GM12878 (cell line): Measurements from ENCODE around the gene ZIC2. TPM values are rescaled to one million over a fixed set of nuclear protein-coding genes. Genes with fewer than 3 reads are reported as not detected.

Experiments used
- ATAC-seq: fragments of 200-7000 bp; cut with Tn5 transposase; 3 replicates; pipeline ENCODE4 v1.9.1; 2020; ENCODE audit warnings: mild to moderate bottlenecking, moderate library complexity
- BruUV-seq: library from RNA; stranded (reverse); fragments of 400-500 nt; replicated peaks from 2 replicates; lab custom pipeline; 2021; lab: Mats Ljungman, UMichigan
- CTCF ChIA-PET: fragments of 300-600 bp; sonication (Branson Sonifier 250); formaldehyde crosslinking; extraction: SDS; loops from one replicate; lab custom pipeline; 2021; ENCODE audit warnings: inconsistent platforms; lab: Yijun Ruan, JAX
- POLR2A ChIA-PET: fragments of 350-600 bp; formaldehyde crosslinking; extraction: SDS; loops from one replicate; lab custom pipeline; 2021; ENCODE audit warnings: inconsistent platforms; lab: Charles Lee
- RAD21 ChIA-PET: fragments of 300-600 bp; sonication (Branson Sonifier 250); formaldehyde crosslinking; loops from one replicate; lab custom pipeline; 2023; ENCODE audit warnings: antibody characterized with exemption; ENCODE audit not compliant: unreplicated experiment; lab: Charles Lee
- SMC1A ChIA-PET: fragments of 300-600 bp; sonication (Branson Sonifier 250); formaldehyde crosslinking; loops from one replicate; lab custom pipeline; 2023; ENCODE audit not compliant: unreplicated experiment, uncharacterized antibody; lab: Charles Lee
- DNase-seq: peaks from one replicate; pipeline ENCODE4 v3.0.0-alpha.2; 2011; ENCODE audit warnings: low read depth, low spot score
- FAIRE-seq: peaks from 3 replicates; lab custom pipeline; 2011; peaks lifted over from hg19 to GRCh38; lab: Jason Lieb, UNC
- H2AFZ ChIP-seq: 2 replicates; pipeline ENCODE4 v1.6.0; 2011; ENCODE audit warnings: low read depth, low read length, control low read depth; ENCODE audit not compliant: control insufficient read depth
- H3K27ac ChIP-seq: 2 replicates; pipeline ENCODE4 v1.5.1; 2011; ENCODE audit warnings: control low read depth; ENCODE audit not compliant: control insufficient read depth, insufficient read depth
- H3K27me3 ChIP-seq, 2 experiments: replicated peaks in 1 of 2; 2 replicates each; pipeline versions ENCODE4 v1.6.0 to v1.6.1; 2011; ENCODE audit warnings: low read length in 1 of 2; ENCODE audit not compliant: control insufficient read depth in 2 of 2, insufficient read depth in 2 of 2
- H3K36me3 ChIP-seq, 2 experiments: 2 replicates each; pipeline ENCODE4 v1.5.1; 2011; ENCODE audit warnings: low read length in 1 of 2; ENCODE audit not compliant: control insufficient read depth in 2 of 2, insufficient read depth in 2 of 2
- H3K4me1 ChIP-seq: 2 replicates; pipeline ENCODE4 v1.6.1; 2011; ENCODE audit warnings: mild to moderate bottlenecking, low read length, moderate library complexity, mixed read lengths; ENCODE audit not compliant: control insufficient read depth, insufficient read depth
- H3K4me2 ChIP-seq: 2 replicates; pipeline ENCODE4 v1.6.0; 2011; ENCODE audit warnings: control low read depth; ENCODE audit not compliant: control insufficient read depth, insufficient read depth
- H3K4me3 ChIP-seq: fragments of 200-600 bp; sonication (generic); 2 replicates; pipeline ENCODE4 v1.5.1; 2016
- H3K79me2 ChIP-seq: 2 replicates; pipeline ENCODE4 v1.6.0; 2011; ENCODE audit warnings: low read length; ENCODE audit not compliant: control insufficient read depth, insufficient read depth
- H3K9ac ChIP-seq: 2 replicates; pipeline ENCODE4 v1.8.0; 2011; ENCODE audit warnings: low read length, control low read depth, mixed read lengths; ENCODE audit not compliant: control insufficient read depth, insufficient read depth
- H3K9me3 ChIP-seq: replicated peaks from 3 replicates; pipeline ENCODE4 v1.5.1; 2011; ENCODE audit warnings: mild to moderate bottlenecking, low read length; ENCODE audit not compliant: control insufficient read depth, insufficient read depth
- H4K20me1 ChIP-seq: 2 replicates; pipeline ENCODE4 v1.6.0; 2011; ENCODE audit not compliant: control insufficient read depth, insufficient read depth
- ATF3 ChIP-seq: IDR thresholded peaks from 2 replicates; pipeline ENCODE4 v1.6.1; 2011; ENCODE audit warnings: low read depth, mild to moderate bottlenecking, low read length, moderate library complexity, borderline replicate concordance; ENCODE audit errors: extremely low read depth
- ATF7 ChIP-seq: fragments of 450-650 bp; IDR thresholded peaks from 2 replicates; pipeline ENCODE4 v1.6.1; 2016; ENCODE audit warnings: low read depth, mild to moderate bottlenecking
- BMI1 ChIP-seq: fragments of 450-650 bp; IDR thresholded peaks from 2 replicates; pipeline ENCODE4 v1.6.1; 2016; ENCODE audit warnings: mild to moderate bottlenecking, moderate library complexity, borderline replicate concordance
- CBFB ChIP-seq: IDR thresholded peaks from 2 replicates; pipeline ENCODE4 v1.6.1; 2016; ENCODE audit warnings: antibody characterized with exemption, low read depth
- HDAC2 ChIP-seq: fragments of 200-600 bp; sonication (generic); IDR thresholded peaks from 2 replicates; pipeline ENCODE4 v1.6.1; 2017
- HSF1 ChIP-seq: fragments of 150-350 bp; IDR thresholded peaks from 2 replicates; pipeline ENCODE4 v1.6.1; 2014; ENCODE audit warnings: mild to moderate bottlenecking, low read depth, low read length
- IRF3 ChIP-seq: fragments of 450-650 bp; IDR thresholded peaks from 2 replicates; pipeline ENCODE4 v1.6.1; 2014; ENCODE audit warnings: mild to moderate bottlenecking
- IRF5 ChIP-seq: fragments of 450-650 bp; IDR thresholded peaks from 2 replicates; pipeline ENCODE4 v1.6.1; 2017; ENCODE audit warnings: borderline replicate concordance
- MEF2B ChIP-seq: fragments of 450-650 bp; IDR thresholded peaks from 2 replicates; pipeline ENCODE4 v1.6.1; 2018; ENCODE audit warnings: mild to moderate bottlenecking, moderate library complexity; ENCODE audit not compliant: partially characterized antibody, poor library complexity, severe bottlenecking
- POLR2AphosphoS2 ChIP-seq: IDR thresholded peaks from 2 replicates; pipeline ENCODE4 v1.6.1; 2011; ENCODE audit warnings: low read depth, mild to moderate bottlenecking, low read length, improper control_type of control experiment, moderate library complexity
- RAD51 ChIP-seq: fragments of 450-650 bp; IDR thresholded peaks from 2 replicates; pipeline ENCODE4 v1.6.1; 2016; ENCODE audit warnings: moderate library complexity, mild to moderate bottlenecking, inconsistent platforms
- RELA ChIP-seq: fragments of 450-650 bp; IDR thresholded peaks from 2 replicates; pipeline ENCODE4 v1.8.0; 2014; ENCODE audit warnings: borderline replicate concordance; ENCODE audit not compliant: partially characterized antibody
- SMARCA5 ChIP-seq: fragments of 450-650 bp; IDR thresholded peaks from 2 replicates; pipeline ENCODE4 v1.6.1; 2017; ENCODE audit warnings: mild to moderate bottlenecking
- SP1 ChIP-seq: IDR thresholded peaks from one replicate; pipeline ENCODE4 v1.6.1; 2011; ENCODE audit warnings: low read depth, low read length
- USF1 ChIP-seq: IDR thresholded peaks from 2 replicates; pipeline ENCODE4 v1.6.1; 2011; ENCODE audit warnings: borderline replicate concordance, low read depth, mild to moderate bottlenecking, moderate library complexity, mixed read lengths, low read length; ENCODE audit not compliant: insufficient read depth; ENCODE audit errors: extremely low read length
- ZBTB11 ChIP-seq: fragments of 450-650 bp; formaldehyde crosslinking; IDR thresholded peaks from 2 replicates; pipeline ENCODE4 v1.5.0; 2022; ENCODE audit warnings: mild to moderate bottlenecking, missing genetic modification characterization
- ZNF274 ChIP-seq: IDR thresholded peaks from one replicate; pipeline ENCODE4 v1.8.0; 2011; ENCODE audit not compliant: insufficient read length, insufficient read depth
- WGBS: methylation state at CpG from one replicate; pipeline ENCODE4 v1.1.6; 2016; ENCODE audit warnings: low lambda C conversion rate; ENCODE audit not compliant: insufficient replicate concordance, insufficient coverage; ENCODE audit errors: missing lambda C conversion rate; 5-methylcytosine and 5-hydroxymethylcytosine counted together
- in situ Hi-C: fragments of 300-500 bp; cut with MboI; formaldehyde crosslinking; loops from 9 replicates; pipeline ENCODE4 v1.14.3; 2018; ENCODE audit warnings: mixed read lengths
- intact Hi-C: fragments of 100-400 bp; cut with micrococcal nuclease; formaldehyde crosslinking; loops from one replicate; pipeline ENCODE4 v1.14.2; 2022; ENCODE audit not compliant: unreplicated experiment
- polyA plus RNA-seq, 11 experiments: library from polyadenylated mRNA; depleted of rRNA in 4 of 11; unstranded in 6 of 11; stranded (reverse) in 5 of 11; fragments of >200 nt; fragmentation: Nextera tagmentation in 4 of 11; fragmentation: Illumina TruSeq in 1 of 11; extraction: Ambion mirVana in 4 of 11; extraction: Trizol in 1 of 11; gene quantifications; 1 replicate in 1 of 11; 2 replicates in 10 of 11; pipeline versions ENCODE4 v1.2.1 to v1.2.3, GENCODE V29; 2011 to 2016; ENCODE audit warnings: inconsistent platforms in 2 of 11, missing spikeins in 2 of 11, low read depth in 1 of 11
- total RNA-seq, 4 experiments: library from RNA; depleted of rRNA in 3 of 4; stranded (reverse); fragments of >200 nt in 3 of 4; fragmentation: Illumina TruSeq in 1 of 4; extraction: Trizol in 1 of 4; gene quantifications; 2 replicates each; pipeline versions ENCODE4 v1.2.1 to v1.2.3, GENCODE V29; 2013 to 2021

The ZIC2 gene
- total and polyA plus RNA-seq, 10 of the 15 experiments (the other 5 are each of a cell fraction or from before 2014, with no cell fraction given), result 0.05 TPM; not detected in 8

GRCh38 chr13:100022798-100023197 is 41.2 kb downstream of the ZIC2 start:
- intact Hi-C loops (no loop called here), in situ Hi-C loops (no loop called here)
- CTCF ChIA-PET, result no interaction called here
- Histone ChIP-seq H3K36me3 (no peaks in the 10 kb centered on the region; a peak in 1 of 4 replicates), H3K79me2 (no peaks in the 10 kb centered on the region), H3K27me3 (no peaks in the 10 kb centered on the region), H3K9me3 (no peaks in the 10 kb centered on the region), H2AFZ (no peak overlapping the region), H3K4me2 (no peak overlapping the region), H4K20me1 (no peaks in the 10 kb centered on the region), H3K9ac (no peak overlapping the region), H3K4me3 (no peak overlapping the region), H3K27ac (no peak overlapping the region), H3K4me1 (no peaks in the 10 kb centered on the region)
- no peak for DNase-seq
- SMC1A ChIA-PET, result no interaction called here
- WGBS, result 60% methylated on average over 3 of the region's 3 CpGs
- no peak for ATAC-seq
- POLR2A ChIA-PET, result no interaction called here
- FAIRE-seq, result no peak
- RAD21 ChIA-PET, result no interaction called here
- no TSS peak for BruUV-seq
- TF ChIP-seq HSF1 (no peak), ATF7 (no peak), POLR2AphosphoS2 (no peak), SMARCA5 (no peak), ZNF274 (no peak), MEF2B (no peak), HDAC2 (no peak), ATF3 (no peak), SP1 (no peak), BMI1 (no peak), IRF5 (no peak), IRF3 (no peak), CBFB (no peak), RELA (no peak), ZBTB11 (CRISPR knock-in tag) (no peak), RAD51 (no peak), USF1 (no peak)
